H9 (cell line): ENCODE results near the gene ADAT3. TPM values are rescaled to one million over a fixed set of nuclear protein-coding genes. Genes with fewer than 3 reads are reported as not detected.

Experiments used
- DNase-seq: peaks from one replicate; pipeline ENCODE4 v3.0.0-alpha.2; 2017
- H2AFZ ChIP-seq: one replicate; pipeline ENCODE4 v1.6.1; 2013; ENCODE audit warnings: mild to moderate bottlenecking, low read length, control low read depth, moderate library complexity
- H2AK5ac ChIP-seq: 2 replicates; pipeline ENCODE4 v1.6.1; 2013; ENCODE audit warnings: low read length, control low read depth, mixed read lengths; ENCODE audit not compliant: insufficient read length
- H2BK120ac ChIP-seq: one replicate; pipeline ENCODE4 v1.6.1; 2013; ENCODE audit warnings: low read depth, mild to moderate bottlenecking, low read length, control low read depth, inconsistent platforms; ENCODE audit not compliant: poor library complexity, severe bottlenecking
- H2BK12ac ChIP-seq: 2 replicates; pipeline ENCODE4 v1.6.1; 2013; ENCODE audit warnings: low read length, control low read depth, mixed read lengths, low read depth; ENCODE audit not compliant: insufficient read length
- H2BK15ac ChIP-seq: 2 replicates; pipeline ENCODE4 v1.6.1; 2013; ENCODE audit warnings: low read depth, low read length, control low read depth
- H2BK20ac ChIP-seq: one replicate; pipeline ENCODE4 v1.6.1; 2013; ENCODE audit warnings: low read depth, mild to moderate bottlenecking, low read length, control low read depth, inconsistent platforms; ENCODE audit not compliant: poor library complexity, severe bottlenecking
- H2BK5ac ChIP-seq: 2 replicates; pipeline ENCODE4 v1.6.1; 2013; ENCODE audit warnings: low read length, control low read depth, mixed read lengths; ENCODE audit not compliant: insufficient read length
- H3K14ac ChIP-seq: 2 replicates; pipeline ENCODE4 v1.6.1; 2013; ENCODE audit warnings: low read length, control low read depth; ENCODE audit not compliant: insufficient read depth
- H3K18ac ChIP-seq: 2 replicates; pipeline ENCODE4 v1.6.1; 2013; ENCODE audit warnings: low read depth, mild to moderate bottlenecking, mixed read lengths, low read length, control low read depth; ENCODE audit not compliant: insufficient read length
- H3K23ac ChIP-seq: 2 replicates; pipeline ENCODE4 v1.6.1; 2013; ENCODE audit warnings: low read length, control low read depth, mixed read lengths, low read depth; ENCODE audit not compliant: insufficient read length
- H3K23me2 ChIP-seq: 2 replicates; pipeline ENCODE4 v1.6.1; 2013; ENCODE audit warnings: low read depth, mild to moderate bottlenecking, mixed read lengths, low read length, control low read depth; ENCODE audit not compliant: insufficient read length, poor library complexity, severe bottlenecking
- H3K27ac ChIP-seq: 2 replicates; pipeline ENCODE4 v1.5.1; 2013; ENCODE audit warnings: low read length, control low read depth, mixed read lengths, low read depth; ENCODE audit not compliant: insufficient read length
- H3K27me3 ChIP-seq: 2 replicates; pipeline ENCODE4 v1.6.1; 2013; ENCODE audit warnings: low read length, control low read depth, inconsistent platforms; ENCODE audit not compliant: insufficient read depth
- H3K4ac ChIP-seq: 2 replicates; pipeline ENCODE4 v1.6.1; 2013; ENCODE audit warnings: low read depth, mild to moderate bottlenecking, control low read depth, inconsistent platforms, low read length, moderate library complexity
- H3K4me1 ChIP-seq: 2 replicates; pipeline ENCODE4 v1.6.1; 2013; ENCODE audit warnings: low read length, control low read depth, inconsistent platforms; ENCODE audit not compliant: insufficient read depth
- H3K4me2 ChIP-seq: 2 replicates; pipeline ENCODE4 v1.6.1; 2013; ENCODE audit warnings: low read length, control low read depth, mixed read lengths; ENCODE audit not compliant: insufficient read length, insufficient read depth
- H3K56ac ChIP-seq: 2 replicates; pipeline ENCODE4 v1.6.1; 2013; ENCODE audit warnings: low read depth, mild to moderate bottlenecking, mixed read lengths, low read length, control low read depth; ENCODE audit not compliant: insufficient read length
- H3K79me1 ChIP-seq: 2 replicates; pipeline ENCODE4 v1.6.1; 2013; ENCODE audit warnings: low read depth, mild to moderate bottlenecking, moderate library complexity, low read length, control low read depth, inconsistent platforms; ENCODE audit not compliant: insufficient read depth, poor library complexity, severe bottlenecking
- H3K79me2 ChIP-seq: 2 replicates; pipeline ENCODE4 v1.6.1; 2013; ENCODE audit warnings: low read length, control low read depth, inconsistent platforms; ENCODE audit not compliant: insufficient read depth
- H3K9ac ChIP-seq: 2 replicates; pipeline ENCODE4 v1.6.1; 2013; ENCODE audit warnings: low read length, control low read depth, mixed read lengths; ENCODE audit not compliant: insufficient read length; ENCODE audit errors: extremely low read depth
- H3K9me3 ChIP-seq: one replicate; pipeline ENCODE4 v1.6.1; 2013; ENCODE audit warnings: low read depth, low read length, inconsistent platforms; ENCODE audit not compliant: control insufficient read depth
- H3T11ph ChIP-seq: one replicate; pipeline ENCODE4 v1.6.1; 2013; ENCODE audit warnings: mild to moderate bottlenecking, low read length, control low read depth, inconsistent platforms
- H4K20me1 ChIP-seq: one replicate; pipeline ENCODE4 v1.6.1; 2013; ENCODE audit not compliant: control insufficient read depth, insufficient read length, insufficient read depth
- H4K5ac ChIP-seq: 2 replicates; pipeline ENCODE4 v1.6.1; 2013; ENCODE audit warnings: low read depth, mild to moderate bottlenecking, mixed read lengths, low read length, control low read depth; ENCODE audit not compliant: insufficient read length
- H4K8ac ChIP-seq: replicated peaks from 2 replicates; pipeline ENCODE4 v1.6.1; 2013; ENCODE audit warnings: low read length, control low read depth, mixed read lengths, low read depth; ENCODE audit not compliant: insufficient read length
- H4K91ac ChIP-seq: 2 replicates; pipeline ENCODE4 v1.6.1; 2013; ENCODE audit warnings: low read depth, mild to moderate bottlenecking, moderate library complexity, mixed read lengths, low read length, control low read depth; ENCODE audit not compliant: insufficient read length
- H3K27ac Mint-ChIP-seq, 3 experiments: 2 replicates in 2 of 3; 3 replicates in 1 of 3; pipeline ENCODE4 v1.8.0; 2020 to 2021; ENCODE audit warnings: mixed read lengths in 3 of 3, mild to moderate bottlenecking in 1 of 3, moderate library complexity in 1 of 3
- H3K27me3 Mint-ChIP-seq: 2 replicates; pipeline ENCODE4 v1.8.0; 2021; ENCODE audit warnings: low read depth, mild to moderate bottlenecking, moderate library complexity, mixed read lengths
- H3K36me3 Mint-ChIP-seq, 3 experiments: 2 replicates in 2 of 3; 3 replicates in 1 of 3; pipeline ENCODE4 v1.8.0; 2020 to 2021; ENCODE audit warnings: low read depth in 3 of 3, mixed read lengths in 3 of 3; ENCODE audit not compliant: insufficient read depth in 1 of 3
- H3K4me1 Mint-ChIP-seq, 2 experiments: 2 replicates each; pipeline ENCODE4 v1.8.0; 2020; ENCODE audit warnings: mixed read lengths in 2 of 2
- H3K4me3 Mint-ChIP-seq, 2 experiments: 2 replicates in 1 of 2; 3 replicates in 1 of 2; pipeline ENCODE4 v1.8.0; 2020 to 2021; ENCODE audit warnings: mild to moderate bottlenecking in 2 of 2, mixed read lengths in 2 of 2, moderate library complexity in 1 of 2
- H3K9me3 Mint-ChIP-seq, 2 experiments: 2 replicates in 1 of 2; 3 replicates in 1 of 2; pipeline ENCODE4 v1.8.0; 2020; ENCODE audit warnings: mild to moderate bottlenecking in 2 of 2, mixed read lengths in 2 of 2, moderate library complexity in 1 of 2
- CTCF ChIP-seq: fragments of 200-600 bp; sonication (generic); conservative IDR thresholded peaks from 3 replicates; pipeline ENCODE4 v1.8.0; 2021; ENCODE audit warnings: antibody characterized with exemption, mild to moderate bottlenecking
- WGBS: extraction: QIAGEN DNeasy Blood & Tissue Kit; methylation state at CpG from one replicate; pipeline ENCODE4 v1.1.7; 2013; ENCODE audit warnings: missing lambda C conversion rate, low lambda C conversion rate, mixed read lengths; ENCODE audit not compliant: insufficient read length; ENCODE audit errors: extremely low coverage; 5-methylcytosine and 5-hydroxymethylcytosine counted together
- total RNA-seq: library from RNA; stranded (reverse); gene quantifications from 2 replicates; pipeline ENCODE4 v1.2.1, GENCODE V29; 2021

Gene ADAT3
- total RNA-seq, 1 experiment from 2014 or later = 12.2 TPM

GRCh38 chr19:1860042-1860775 lies 45.0 kb upstream of the ADAT3 start:
- Histone ChIP-seq H3K9me3 (no peaks in the 10 kb centered on the region), H2AFZ (no peak overlapping the region), H3K4me1 (peaks cover 7% of the 10 kb centered on the region; the same call in 1 of the 2 replicates), H2BK15ac (no peak overlapping the region), H3K4me2 (peak overlapping the region; percentile 84), H3K79me1 (peaks cover 11% of the 10 kb centered on the region), H3K9ac (no peak overlapping the region), H3K23ac (no peak overlapping the region), H3K27me3 (no peaks in the 10 kb centered on the region; the same call in 1 of the 2 replicates), H3K56ac (no peak overlapping the region), H2AK5ac (no peak overlapping the region), H3T11ph (no peak overlapping the region), H2BK12ac (no peak overlapping the region), H3K79me2 (peaks cover 36% of the 10 kb centered on the region; the same call in 1 of the 2 replicates), H4K5ac (no peak overlapping the region), H4K8ac (no peak overlapping the region), H2BK5ac (no peak overlapping the region), H3K27ac (no peak overlapping the region), H3K14ac (peak overlapping the region; percentile 91; the same call in 1 of the 2 replicates), H2BK120ac (no peak overlapping the region), H3K23me2 (peaks cover 20% of the 10 kb centered on the region), H2BK20ac (no peak overlapping the region), H4K91ac (no peak overlapping the region), H4K20me1 (no peaks in the 10 kb centered on the region), H3K4ac (no peak overlapping the region; the same call in 1 of the 2 replicates), H3K18ac (peak overlapping the region; percentile 95)
- DNase-seq = no peak
- Mint-ChIP-seq H3K4me1 (peaks cover 31 to 55% of the 10 kb centered on the region in 2 experiments), H3K27ac (no peak overlapping the region), H3K9me3 (no peaks in the 10 kb centered on the region; a peak in 1 of 5 replicates), H3K27me3 (peaks cover 6% of the 10 kb centered on the region), H3K4me3 (peak overlapping the region; percentile 86 to 93; a peak in 4 of 5 replicates), H3K36me3 (no peaks in the 10 kb centered on the region)
- no peak for TF ChIP-seq CTCF
- no CpG with 5 or more reads among the region's 32 CpGs for WGBS
